Tibial nerve (tissue), 3 donors: Measurements from ENCODE around the gene NKD1.

Source experiments
- POLR2A ChIP-seq, 2 donors: fragments of 450-650 bp; IDR thresholded peaks; one replicate each; pipeline ENCODE4 v1.6.1; 2017; ENCODE audit warnings: antibody characterized with exemption in 2 of 2, mild to moderate bottlenecking in 2 of 2, moderate library complexity in 2 of 2
- TF ChIP-seq, protein P1 (sequence below), 5 experiments: fragments of 200-600 bp in 3 of 5; fragments of 450-650 bp in 2 of 5; sonication (generic) in 3 of 5; IDR thresholded peaks; one replicate each; pipeline ENCODE4 v1.5.1; 2016 to 2019; ENCODE audit warnings: antibody characterized with exemption in 5 of 5, mild to moderate bottlenecking in 3 of 5, moderate library complexity in 2 of 5

DNA sequence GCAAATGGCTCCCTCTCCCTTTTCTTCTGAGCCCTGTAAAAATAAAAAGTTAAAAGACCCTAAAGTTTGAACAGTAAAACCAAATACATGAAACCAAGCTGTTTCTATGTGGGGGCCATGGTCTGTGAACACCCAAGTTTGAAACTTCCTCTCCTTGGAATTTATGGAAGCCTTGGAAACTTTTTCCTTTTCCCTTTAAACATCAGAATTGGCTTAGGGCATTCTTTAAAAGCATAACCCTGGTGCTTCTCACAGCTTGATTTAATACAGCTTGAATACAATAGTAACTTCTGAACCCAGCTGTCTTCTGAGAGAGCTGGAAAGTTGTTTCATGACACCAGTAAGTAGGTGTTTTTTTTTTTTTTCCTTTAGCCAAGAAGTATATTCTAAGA is 26.5 kb downstream of the NKD1 start:
- TF ChIP-seq, protein P1, sequence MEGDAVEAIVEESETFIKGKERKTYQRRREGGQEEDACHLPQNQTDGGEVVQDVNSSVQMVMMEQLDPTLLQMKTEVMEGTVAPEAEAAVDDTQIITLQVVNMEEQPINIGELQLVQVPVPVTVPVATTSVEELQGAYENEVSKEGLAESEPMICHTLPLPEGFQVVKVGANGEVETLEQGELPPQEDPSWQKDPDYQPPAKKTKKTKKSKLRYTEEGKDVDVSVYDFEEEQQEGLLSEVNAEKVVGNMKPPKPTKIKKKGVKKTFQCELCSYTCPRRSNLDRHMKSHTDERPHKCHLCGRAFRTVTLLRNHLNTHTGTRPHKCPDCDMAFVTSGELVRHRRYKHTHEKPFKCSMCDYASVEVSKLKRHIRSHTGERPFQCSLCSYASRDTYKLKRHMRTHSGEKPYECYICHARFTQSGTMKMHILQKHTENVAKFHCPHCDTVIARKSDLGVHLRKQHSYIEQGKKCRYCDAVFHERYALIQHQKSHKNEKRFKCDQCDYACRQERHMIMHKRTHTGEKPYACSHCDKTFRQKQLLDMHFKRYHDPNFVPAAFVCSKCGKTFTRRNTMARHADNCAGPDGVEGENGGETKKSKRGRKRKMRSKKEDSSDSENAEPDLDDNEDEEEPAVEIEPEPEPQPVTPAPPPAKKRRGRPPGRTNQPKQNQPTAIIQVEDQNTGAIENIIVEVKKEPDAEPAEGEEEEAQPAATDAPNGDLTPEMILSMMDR (IDR thresholded peaks at IDR 0.05), result no peak
- no peak for TF ChIP-seq POLR2A (IDR thresholded peaks at IDR 0.05)
